SJSA1 (cell line): ENCODE measurements around the gene ARL13A. TPM values are rescaled to one million over a fixed set of nuclear protein-coding genes. Genes with fewer than 3 reads are reported as not detected.

ENCODE experiments used
- DNase-seq, 2 experiments: peaks; one replicate each; pipeline ENCODE4 v3.0.0-alpha.2; 2015 to 2020; ENCODE audit warnings: low spot score in 2 of 2, low read depth in 1 of 2
- H3K27ac ChIP-seq: fragments of 250-450 bp; sonication (Bioruptor Pico); 2 replicates; pipeline ENCODE4 v1.5.1; 2020; ENCODE audit warnings: mild to moderate bottlenecking, moderate library complexity
- H3K27me3 ChIP-seq: fragments of 250-450 bp; sonication (Bioruptor Pico); replicated peaks from 2 replicates; pipeline ENCODE4 v1.5.1; 2020; ENCODE audit warnings: mild to moderate bottlenecking, moderate library complexity
- H3K36me3 ChIP-seq: fragments of 250-450 bp; sonication (Bioruptor Pico); 2 replicates; pipeline ENCODE4 v1.5.1; 2020; ENCODE audit warnings: mild to moderate bottlenecking
- H3K4me1 ChIP-seq: fragments of 250-450 bp; sonication (Bioruptor Pico); replicated peaks from 2 replicates; pipeline ENCODE4 v1.6.1; 2021; ENCODE audit warnings: mild to moderate bottlenecking
- H3K4me3 ChIP-seq: fragments of 250-450 bp; sonication (Bioruptor Pico); 2 replicates; pipeline ENCODE4 v1.5.1; 2020; ENCODE audit warnings: mild to moderate bottlenecking
- H3K9me3 ChIP-seq: fragments of 250-450 bp; sonication (Bioruptor Pico); replicated peaks from 2 replicates; pipeline ENCODE4 v1.5.1; 2020; ENCODE audit warnings: mild to moderate bottlenecking
- total RNA-seq: library from RNA; depleted of rRNA; stranded (reverse); fragments of >200 nt; shearing (Covaris generic); gene quantifications from 2 replicates; pipeline ENCODE4 v1.2.3, GENCODE V29; 2014; rRNA removed

ARL13A gene
- not detected in 2 replicates for total RNA-seq

- no peak within 1 kb of the TSS for H3K4me3 ChIP-seq
- no peaks in the 10 kb centered on the region for H3K36me3 ChIP-seq
- DNase-seq: no peak
- peaks cover 6% of the 10 kb centered on the region for H3K4me1 ChIP-seq
- H3K27me3 ChIP-seq: no peaks in the 10 kb centered on the region
- H3K9me3 ChIP-seq: no peaks in the 10 kb centered on the region
- H3K27ac ChIP-seq: no peak within 1 kb of the TSS
These were observed at the start of gene ARL13A for GRCh38 chrX:100969408-100969807. Gene ARL13A (plus strand): TSS chrX:100969708. CDS start chrX:100973690, 3,982 bp downstream.

GRCh38 chrX:100924375-100924774 is 45.1 kb upstream of the ARL13A start:
- Histone ChIP-seq H3K27me3 (no peaks in the 10 kb centered on the region), H3K36me3 (no peaks in the 10 kb centered on the region), H3K27ac (no peak overlapping the region), H3K4me1 (no peaks in the 10 kb centered on the region), H3K9me3 (no peaks in the 10 kb centered on the region), H3K4me3 (no peak overlapping the region)
- DNase-seq: no peak

- Histone ChIP-seq H3K4me1 (no peaks in the 10 kb centered on the region), H3K27ac (no peak overlapping the region), H3K36me3 (no peaks in the 10 kb centered on the region), H3K9me3 (no peaks in the 10 kb centered on the region), H3K27me3 (no peaks in the 10 kb centered on the region), H3K4me3 (no peak overlapping the region)
- DNase-seq: no peak
These were observed 43.1 kb upstream of the ARL13A start for GRCh38 chrX:100926453-100926852.

GRCh38 chrX:100928660-100929613 is 40.6 kb upstream of the ARL13A start, which contains the start of gene XKRX:
Gene XKRX (minus strand): TSS chrX:100928917. CDS start chrX:100928304, 613 bp downstream.
- H3K36me3 ChIP-seq: no peaks in the 10 kb centered on the region
- H3K4me1 ChIP-seq: no peaks in the 10 kb centered on the region
- no peaks in the 10 kb centered on the region for H3K27me3 ChIP-seq
- H3K4me3 ChIP-seq: peak within 1 kb of the TSS; percentile 30
- no peak within 1 kb of the TSS for H3K27ac ChIP-seq
- DNase-seq: peak; percentile 16 to 36
- H3K9me3 ChIP-seq: no peaks in the 10 kb centered on the region

GRCh38 chrX:100931218-100931924 is 38.1 kb upstream of the ARL13A start:
- H3K27ac ChIP-seq: no peak overlapping the region
- no peak overlapping the region for H3K4me3 ChIP-seq
- no peak for DNase-seq
- no peaks in the 10 kb centered on the region for H3K27me3 ChIP-seq
- no peaks in the 10 kb centered on the region for H3K9me3 ChIP-seq
- no peaks in the 10 kb centered on the region for H3K4me1 ChIP-seq
- H3K36me3 ChIP-seq: no peaks in the 10 kb centered on the region

- Histone ChIP-seq H3K27me3 (no peaks in the 10 kb centered on the region), H3K4me3 (no peak overlapping the region), H3K4me1 (no peaks in the 10 kb centered on the region), H3K36me3 (no peaks in the 10 kb centered on the region), H3K27ac (no peak overlapping the region), H3K9me3 (no peaks in the 10 kb centered on the region)
- DNase-seq: no peak
These were observed 37.6 kb upstream of the ARL13A start for GRCh38 chrX:100931925-100932285.

GRCh38 chrX:100935767-100936166 is 33.7 kb upstream of the ARL13A start:
- H3K4me3 ChIP-seq: no peak overlapping the region
- no peaks in the 10 kb centered on the region for H3K27me3 ChIP-seq
- no peaks in the 10 kb centered on the region for H3K4me1 ChIP-seq
- H3K9me3 ChIP-seq: no peaks in the 10 kb centered on the region
- no peaks in the 10 kb centered on the region for H3K36me3 ChIP-seq
- no peak overlapping the region for H3K27ac ChIP-seq
- no peak for DNase-seq

- Histone ChIP-seq H3K36me3 (no peaks in the 10 kb centered on the region), H3K9me3 (no peaks in the 10 kb centered on the region), H3K27me3 (no peaks in the 10 kb centered on the region), H3K4me1 (no peaks in the 10 kb centered on the region), H3K4me3 (no peak overlapping the region), H3K27ac (no peak overlapping the region)
- no peak for DNase-seq
These were observed 30.2 kb upstream of the ARL13A start for GRCh38 chrX:100939333-100939732.

- H3K36me3 ChIP-seq: no peaks in the 10 kb centered on the region
- H3K4me3 ChIP-seq: no peak overlapping the region
- DNase-seq: no peak
- no peaks in the 10 kb centered on the region for H3K4me1 ChIP-seq
- H3K27me3 ChIP-seq: no peaks in the 10 kb centered on the region
- H3K9me3 ChIP-seq: no peaks in the 10 kb centered on the region
- no peak overlapping the region for H3K27ac ChIP-seq
These were observed 24.9 kb upstream of the ARL13A start for GRCh38 chrX:100944601-100945000.

- no peak for DNase-seq
- Histone ChIP-seq H3K27ac (no peak overlapping the region), H3K4me3 (no peak overlapping the region), H3K27me3 (no peaks in the 10 kb centered on the region), H3K4me1 (no peaks in the 10 kb centered on the region), H3K36me3 (no peaks in the 10 kb centered on the region), H3K9me3 (no peaks in the 10 kb centered on the region)
These were observed 23.1 kb upstream of the ARL13A start for GRCh38 chrX:100946299-100946927.

- H3K4me1 ChIP-seq: no peaks in the 10 kb centered on the region
- no peaks in the 10 kb centered on the region for H3K36me3 ChIP-seq
- no peak overlapping the region for H3K27ac ChIP-seq
- H3K27me3 ChIP-seq: no peaks in the 10 kb centered on the region
- H3K4me3 ChIP-seq: no peak overlapping the region
- DNase-seq: no peak
- H3K9me3 ChIP-seq: no peaks in the 10 kb centered on the region
These were observed 21.0 kb upstream of the ARL13A start for GRCh38 chrX:100948557-100948956.

- H3K27me3 ChIP-seq: no peaks in the 10 kb centered on the region
- H3K9me3 ChIP-seq: no peaks in the 10 kb centered on the region
- H3K4me3 ChIP-seq: no peak overlapping the region
- DNase-seq: no peak
- no peaks in the 10 kb centered on the region for H3K4me1 ChIP-seq
- no peaks in the 10 kb centered on the region for H3K36me3 ChIP-seq
- H3K27ac ChIP-seq: no peak overlapping the region
These were observed 6.7 kb upstream of the ARL13A start for GRCh38 chrX:100962811-100963210.

- DNase-seq: no peak
- Histone ChIP-seq H3K4me3 (no peak overlapping the region), H3K27ac (no peak overlapping the region), H3K27me3 (no peaks in the 10 kb centered on the region), H3K9me3 (no peaks in the 10 kb centered on the region), H3K36me3 (no peaks in the 10 kb centered on the region), H3K4me1 (no peaks in the 10 kb centered on the region)
These were observed 5.1 kb upstream of the ARL13A start for GRCh38 chrX:100964362-100964761.

- Histone ChIP-seq H3K36me3 (no peaks in the 10 kb centered on the region), H3K27ac (no peak overlapping the region), H3K9me3 (no peaks in the 10 kb centered on the region), H3K27me3 (no peaks in the 10 kb centered on the region), H3K4me1 (peaks cover 6% of the 10 kb centered on the region), H3K4me3 (no peak overlapping the region)
- DNase-seq: no peak
These were observed 428 bp downstream of the ARL13A start for GRCh38 chrX:100969936-100970335.
